GM12878 (cell line): ENCODE measurements around the gene FBXL5. TPM values are rescaled to one million over a fixed set of nuclear protein-coding genes. Genes with fewer than 3 reads are reported as not detected.
A peak's percentile ranks its signal among the peaks of the same experiment; 100 is the strongest.

Source experiments
- ASH2L ChIP-seq: fragments of 300-600, 200-600 bp; sonication (generic); IDR thresholded peaks from 2 replicates; pipeline ENCODE4 v1.6.1; 2017; ENCODE audit warnings: low read depth, mild to moderate bottlenecking, borderline replicate concordance
- DPF2 ChIP-seq: fragments of 450-650 bp; IDR thresholded peaks from 2 replicates; pipeline ENCODE4 v1.6.1; 2017; ENCODE audit warnings: mild to moderate bottlenecking
- EED ChIP-seq: sonication (generic); IDR thresholded peaks from 2 replicates; pipeline ENCODE4 v1.6.1; 2016; ENCODE audit warnings: antibody characterized with exemption, low read depth
- FOS ChIP-seq: IDR thresholded peaks from 3 replicates; pipeline ENCODE4 v1.6.1; 2011; ENCODE audit warnings: borderline replicate concordance; ENCODE audit not compliant: insufficient read length; ENCODE audit errors: extremely low read depth
- IRF3 ChIP-seq: fragments of 450-650 bp; IDR thresholded peaks from 2 replicates; pipeline ENCODE4 v1.6.1; 2014; ENCODE audit warnings: mild to moderate bottlenecking
- MAX ChIP-seq: IDR thresholded peaks from 2 replicates; pipeline ENCODE4 v1.6.1; 2012; ENCODE audit warnings: low read depth, low read length, improper control_type of control experiment
- MYB ChIP-seq: fragments of 150-350 bp; IDR thresholded peaks from 2 replicates; pipeline ENCODE4 v1.6.1; 2014; ENCODE audit warnings: mild to moderate bottlenecking, low read depth, low read length, borderline replicate concordance
- NFXL1 ChIP-seq: fragments of 450-650 bp; IDR thresholded peaks from 2 replicates; pipeline ENCODE4 v1.6.1; 2017; ENCODE audit warnings: antibody characterized with exemption, mild to moderate bottlenecking, borderline replicate concordance
- POLR2AphosphoS5 ChIP-seq: IDR thresholded peaks from 2 replicates; pipeline ENCODE4 v1.6.1; 2011; ENCODE audit warnings: mild to moderate bottlenecking, low read length, inconsistent platforms
- POU2F2 ChIP-seq: IDR thresholded peaks from 3 replicates; pipeline ENCODE4 v1.6.1; 2011; ENCODE audit warnings: low read depth, mild to moderate bottlenecking, low read length, borderline replicate concordance
- PRDM15 ChIP-seq: fragments of 450-650 bp; formaldehyde crosslinking; IDR thresholded peaks from 2 replicates; pipeline ENCODE4 v1.4.0; 2020; ENCODE audit warnings: mild to moderate bottlenecking, moderate library complexity
- RAD51 ChIP-seq: fragments of 450-650 bp; IDR thresholded peaks from 2 replicates; pipeline ENCODE4 v1.6.1; 2016; ENCODE audit warnings: moderate library complexity, mild to moderate bottlenecking, inconsistent platforms
- RELB ChIP-seq: fragments of 450-650 bp; IDR thresholded peaks from 2 replicates; pipeline ENCODE4 v1.6.1; 2017; ENCODE audit warnings: low read depth, mild to moderate bottlenecking, moderate library complexity
- ZBTB33 ChIP-seq: fragments of 450-650 bp; IDR thresholded peaks from 2 replicates; pipeline ENCODE4 v1.6.1; 2017; ENCODE audit warnings: mild to moderate bottlenecking
- ZNF687 ChIP-seq: fragments of 450-650 bp; IDR thresholded peaks from 2 replicates; pipeline ENCODE4 v1.6.1; 2017; ENCODE audit warnings: mild to moderate bottlenecking, moderate library complexity
- polyA plus RNA-seq, 11 experiments: library from polyadenylated mRNA; depleted of rRNA in 4 of 11; unstranded in 6 of 11; stranded (reverse) in 5 of 11; fragments of >200 nt; fragmentation: Nextera tagmentation in 4 of 11; fragmentation: Illumina TruSeq in 1 of 11; extraction: Ambion mirVana in 4 of 11; extraction: Trizol in 1 of 11; gene quantifications; 1 replicate in 1 of 11; 2 replicates in 10 of 11; pipeline versions ENCODE4 v1.2.1 to v1.2.3, GENCODE V29; 2011 to 2016; ENCODE audit warnings: inconsistent platforms in 2 of 11, missing spikeins in 2 of 11, low read depth in 1 of 11
- total RNA-seq, 4 experiments: library from RNA; depleted of rRNA in 3 of 4; stranded (reverse); fragments of >200 nt in 3 of 4; fragmentation: Illumina TruSeq in 1 of 4; extraction: Trizol in 1 of 4; gene quantifications; 2 replicates each; pipeline versions ENCODE4 v1.2.1 to v1.2.3, GENCODE V29; 2013 to 2021

Gene FBXL5
- total and polyA plus RNA-seq, 10 of the 15 experiments (the other 5 are each of a cell fraction or from before 2014, with no cell fraction given): 10.1 to 46.2 (median 32.7) TPM

- TF ChIP-seq ZBTB33 (no peak), RAD51 (no peak), PRDM15 (no peak), POU2F2 (peak; percentile 27; the same call in 1 of the 3 replicates), ZNF687 (0 out of 2 replicates have a peak, but pooled peaks have one; percentile 40), ASH2L (0 out of 2 replicates have a peak, but pooled peaks have one; percentile 53), FOS (no peak), EED (peak; percentile 90), IRF3 (no peak; the same call in 1 of the 2 replicates), DPF2 (no peak; the same call in 1 of the 2 replicates), POLR2AphosphoS5 (peak; percentile 80), MAX (peak; percentile 72), RELB (peak; percentile 78), NFXL1 (no peak), MYB (no peak)
These were observed 26.4 kb upstream of the FBXL5 start, which contains the start of gene FAM200B (continued) for GRCh38 chr4:15681372-15682241.
